IMR-90 (cell line): ENCODE measurements around the gene SLC52A3.

Experiments used
- MAZ ChIP-seq: IDR thresholded peaks from 2 replicates; pipeline ENCODE4 v1.6.1; 2012; ENCODE audit warnings: low read depth, mild to moderate bottlenecking, low read length, improper control_type of control experiment, moderate library complexity, borderline replicate concordance
- POLR2A ChIP-seq: IDR thresholded peaks from 2 replicates; pipeline ENCODE4 v1.6.1; 2012; ENCODE audit warnings: mild to moderate bottlenecking, low read depth, low read length
- RAD21 ChIP-seq: IDR thresholded peaks from 2 replicates; pipeline ENCODE4 v1.6.1; 2012; ENCODE audit warnings: low read length, improper control_type of control experiment
- RFX5 ChIP-seq: IDR thresholded peaks from 2 replicates; pipeline ENCODE4 v1.8.0; 2012; ENCODE audit warnings: low read depth, mild to moderate bottlenecking, low read length, moderate library complexity
- SMC3 ChIP-seq: fragments of 150-350 bp; IDR thresholded peaks from 2 replicates; pipeline ENCODE4 v1.6.1; 2016; ENCODE audit warnings: low read depth, mild to moderate bottlenecking, antibody characterized with exemption, low read length, moderate library complexity
- TF ChIP-seq, protein P1 (sequence below): fragments of 150-350 bp; IDR thresholded peaks from 2 replicates; pipeline ENCODE4 v1.6.1; 2016; ENCODE audit warnings: low read depth, mild to moderate bottlenecking, low read length, moderate library complexity, borderline replicate concordance
- TF ChIP-seq, protein P2 (sequence below): conservative IDR thresholded peaks from 2 replicates; pipeline ENCODE4 v1.5.1; 2012; ENCODE audit warnings: mild to moderate bottlenecking, low read depth, low read length, improper control_type of control experiment
- TF ChIP-seq, protein P3 (sequence below): fragments of 150-350 bp; IDR thresholded peaks from 2 replicates; pipeline ENCODE4 v1.6.1; 2017; ENCODE audit warnings: mild to moderate bottlenecking, antibody characterized with exemption, low read length, low read depth

DNA sequence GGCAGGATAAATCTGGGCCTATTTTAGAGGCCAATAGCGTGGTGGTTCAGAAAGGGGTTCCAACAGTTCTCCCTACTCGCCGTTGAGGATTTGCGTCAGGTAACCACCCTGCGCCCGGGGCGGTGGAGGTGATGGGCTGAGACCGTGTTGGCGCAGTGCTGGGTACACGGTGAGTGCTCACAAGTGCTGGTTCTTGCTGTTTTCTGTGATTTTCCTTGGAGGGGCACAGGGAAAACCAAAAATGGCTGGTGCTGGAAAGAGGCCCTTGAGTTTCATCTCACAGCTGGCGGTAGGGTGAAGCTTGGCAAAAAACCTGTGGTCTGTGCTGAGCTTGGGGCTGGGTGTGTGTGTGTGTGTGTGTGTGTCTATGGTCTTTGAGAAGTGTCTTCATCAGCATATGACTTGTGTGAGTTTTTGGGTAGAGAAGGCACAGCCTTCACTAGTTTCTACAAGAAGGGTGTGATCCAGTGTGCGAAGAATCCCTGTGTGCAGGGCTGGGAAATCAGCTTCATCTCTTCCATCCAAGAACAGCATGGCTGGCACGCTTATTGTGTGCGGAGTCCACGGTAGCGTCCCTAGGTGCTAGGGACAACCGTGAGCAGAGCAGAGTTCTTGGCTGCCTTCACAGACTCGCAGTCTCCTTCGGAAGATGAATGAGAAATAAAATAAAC lies 57.4 kb downstream of the SLC52A3 start:
- TF ChIP-seq, protein P1, sequence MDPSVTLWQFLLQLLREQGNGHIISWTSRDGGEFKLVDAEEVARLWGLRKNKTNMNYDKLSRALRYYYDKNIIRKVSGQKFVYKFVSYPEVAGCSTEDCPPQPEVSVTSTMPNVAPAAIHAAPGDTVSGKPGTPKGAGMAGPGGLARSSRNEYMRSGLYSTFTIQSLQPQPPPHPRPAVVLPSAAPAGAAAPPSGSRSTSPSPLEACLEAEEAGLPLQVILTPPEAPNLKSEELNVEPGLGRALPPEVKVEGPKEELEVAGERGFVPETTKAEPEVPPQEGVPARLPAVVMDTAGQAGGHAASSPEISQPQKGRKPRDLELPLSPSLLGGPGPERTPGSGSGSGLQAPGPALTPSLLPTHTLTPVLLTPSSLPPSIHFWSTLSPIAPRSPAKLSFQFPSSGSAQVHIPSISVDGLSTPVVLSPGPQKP, result no peak
- TF ChIP-seq, protein P2, sequence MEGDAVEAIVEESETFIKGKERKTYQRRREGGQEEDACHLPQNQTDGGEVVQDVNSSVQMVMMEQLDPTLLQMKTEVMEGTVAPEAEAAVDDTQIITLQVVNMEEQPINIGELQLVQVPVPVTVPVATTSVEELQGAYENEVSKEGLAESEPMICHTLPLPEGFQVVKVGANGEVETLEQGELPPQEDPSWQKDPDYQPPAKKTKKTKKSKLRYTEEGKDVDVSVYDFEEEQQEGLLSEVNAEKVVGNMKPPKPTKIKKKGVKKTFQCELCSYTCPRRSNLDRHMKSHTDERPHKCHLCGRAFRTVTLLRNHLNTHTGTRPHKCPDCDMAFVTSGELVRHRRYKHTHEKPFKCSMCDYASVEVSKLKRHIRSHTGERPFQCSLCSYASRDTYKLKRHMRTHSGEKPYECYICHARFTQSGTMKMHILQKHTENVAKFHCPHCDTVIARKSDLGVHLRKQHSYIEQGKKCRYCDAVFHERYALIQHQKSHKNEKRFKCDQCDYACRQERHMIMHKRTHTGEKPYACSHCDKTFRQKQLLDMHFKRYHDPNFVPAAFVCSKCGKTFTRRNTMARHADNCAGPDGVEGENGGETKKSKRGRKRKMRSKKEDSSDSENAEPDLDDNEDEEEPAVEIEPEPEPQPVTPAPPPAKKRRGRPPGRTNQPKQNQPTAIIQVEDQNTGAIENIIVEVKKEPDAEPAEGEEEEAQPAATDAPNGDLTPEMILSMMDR, result no peak
- TF ChIP-seq SMC3 (no peak), POLR2A (no peak), MAZ (no peak), RFX5 (no peak), RAD21 (no peak)
- TF ChIP-seq, protein P3, sequence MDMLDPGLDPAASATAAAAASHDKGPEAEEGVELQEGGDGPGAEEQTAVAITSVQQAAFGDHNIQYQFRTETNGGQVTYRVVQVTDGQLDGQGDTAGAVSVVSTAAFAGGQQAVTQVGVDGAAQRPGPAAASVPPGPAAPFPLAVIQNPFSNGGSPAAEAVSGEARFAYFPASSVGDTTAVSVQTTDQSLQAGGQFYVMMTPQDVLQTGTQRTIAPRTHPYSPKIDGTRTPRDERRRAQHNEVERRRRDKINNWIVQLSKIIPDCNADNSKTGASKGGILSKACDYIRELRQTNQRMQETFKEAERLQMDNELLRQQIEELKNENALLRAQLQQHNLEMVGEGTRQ, result no peak
